Amygdala (tissue), 56 donors: Measurements from ENCODE around the gene NAA10.

Experiments
- DNase-seq, 56 donors: peaks; one replicate each; lab custom pipeline; 2025; lab: John Stamatoyannopoulos, UW

The NAA10 gene

GRCh38 chrX:153931748-153932147 is 3.1 kb downstream of the NAA10 start:
- no peak for DNase-seq

DNA sequence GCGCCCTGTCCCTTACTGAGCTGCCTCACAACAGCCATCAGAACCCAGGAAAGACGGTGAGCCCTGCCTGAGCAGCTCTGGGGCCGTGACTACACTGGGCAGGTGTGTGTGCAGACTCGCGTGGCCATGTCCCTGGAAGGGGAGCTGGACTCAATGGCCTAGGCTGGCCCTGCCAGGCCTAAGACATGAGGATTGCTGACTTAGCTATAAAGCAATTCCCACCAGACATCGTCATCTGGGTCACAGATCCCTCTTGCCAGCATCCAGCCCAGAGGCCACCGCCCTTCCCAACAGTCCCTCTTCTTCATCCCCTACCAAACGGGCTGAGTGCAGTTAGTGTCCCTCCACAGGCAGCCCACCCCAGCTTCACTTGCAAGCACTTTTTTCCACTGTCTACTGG is 3.7 kb downstream of the NAA10 start:
- DNase-seq: no peak

DNA sequence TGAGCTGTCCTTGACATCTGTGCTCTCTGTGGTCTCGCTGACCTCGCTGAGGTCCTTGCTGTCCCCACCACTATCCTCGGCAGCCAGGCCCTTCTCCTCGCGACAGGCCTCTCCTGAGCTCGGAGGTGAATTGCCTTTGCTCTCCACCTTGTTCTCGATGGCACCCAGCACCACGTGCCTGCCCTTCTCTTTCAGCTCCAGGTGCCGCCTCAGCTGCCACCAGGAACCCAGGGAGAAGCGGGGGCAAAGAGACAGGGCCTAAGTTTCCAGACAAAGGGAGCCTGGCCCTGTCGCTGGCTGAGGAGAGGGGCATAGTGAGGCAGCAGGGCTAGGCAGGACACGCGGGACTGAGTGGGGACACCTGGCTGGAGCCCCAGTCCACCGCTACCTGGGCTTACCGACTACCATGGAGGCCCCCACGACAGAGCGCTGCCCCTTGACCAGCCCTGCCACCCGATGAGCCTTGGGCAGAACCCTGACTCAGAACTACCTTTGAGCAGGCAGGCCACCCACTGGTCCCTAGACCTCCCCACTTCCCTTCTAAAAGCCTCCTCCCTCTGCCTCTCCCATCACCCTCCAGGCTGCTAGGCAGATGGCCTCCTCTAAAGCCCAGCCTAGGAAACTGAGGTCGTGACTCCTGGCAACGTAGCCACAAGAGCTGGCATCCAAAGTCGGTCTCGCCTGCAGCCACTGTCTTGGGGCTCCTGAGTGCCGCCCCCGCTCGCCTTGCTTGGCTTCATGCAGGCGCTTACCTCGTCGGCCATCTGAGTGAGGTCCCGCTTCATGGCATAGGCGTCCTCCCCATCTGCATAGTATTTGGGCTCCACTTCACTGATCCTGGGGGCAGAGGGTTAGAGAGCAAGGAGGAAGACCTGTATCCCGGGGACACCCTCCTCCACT is 4.6 kb downstream of the NAA10 start:
- DNase-seq: no peak

GRCh38 chrX:153929576-153929975 is 5.3 kb downstream of the NAA10 start:
- no peak for DNase-seq

GRCh38 chrX:153928846-153929245 is 6.0 kb downstream of the NAA10 start:
- DNase-seq: no peak

- peak; percentile 29 to 97 (median 90) for DNase-seq
These were observed 6.7 kb downstream of the NAA10 start for GRCh38 chrX:153927922-153928760.

- no peak for DNase-seq
These were observed 7.2 kb downstream of the NAA10 start for GRCh38 chrX:153927672-153927921.

DNA sequence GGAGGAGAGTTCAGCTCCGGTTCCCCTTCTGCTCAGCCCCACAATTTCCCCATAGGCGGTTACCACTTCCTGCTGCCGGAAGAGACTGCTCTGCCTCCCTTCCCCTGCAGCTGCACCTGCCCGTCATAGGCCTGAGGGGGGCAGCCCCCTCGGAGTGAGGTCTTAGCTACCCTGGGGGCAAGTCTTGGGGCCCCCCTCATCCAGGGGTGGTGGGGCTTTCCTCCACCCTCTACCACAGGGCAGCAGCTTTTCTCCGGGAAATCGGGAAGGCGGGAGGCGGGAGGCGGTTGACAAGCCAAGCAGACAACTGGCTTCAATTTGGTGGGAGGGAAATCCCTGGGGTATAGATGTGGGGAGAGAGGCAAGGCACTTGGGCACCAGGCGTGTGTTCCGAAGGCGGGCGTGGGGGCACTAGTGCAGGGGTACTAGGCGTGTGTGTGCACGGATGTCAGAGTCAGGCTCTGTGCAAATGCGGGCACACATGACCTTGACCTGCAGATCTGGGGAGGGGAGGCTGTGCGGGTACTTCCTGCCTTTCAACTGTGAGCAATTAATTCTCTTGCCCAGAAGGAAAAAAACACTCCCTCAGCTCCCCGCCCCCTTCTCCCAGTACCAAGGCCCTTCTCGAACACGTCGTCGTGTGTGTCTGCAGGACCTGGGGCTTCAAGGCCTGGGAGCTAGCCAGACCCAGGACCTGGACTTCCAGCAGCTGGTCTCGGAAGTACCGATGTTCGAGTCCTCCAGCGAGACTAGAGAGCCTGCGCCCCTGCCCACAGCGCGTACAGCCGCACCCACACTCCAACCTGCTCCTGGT is 7.8 kb downstream of the NAA10 start:
- peak in 9 of 56 donors; percentile 3 to 42 (median 17) for DNase-seq

DNA sequence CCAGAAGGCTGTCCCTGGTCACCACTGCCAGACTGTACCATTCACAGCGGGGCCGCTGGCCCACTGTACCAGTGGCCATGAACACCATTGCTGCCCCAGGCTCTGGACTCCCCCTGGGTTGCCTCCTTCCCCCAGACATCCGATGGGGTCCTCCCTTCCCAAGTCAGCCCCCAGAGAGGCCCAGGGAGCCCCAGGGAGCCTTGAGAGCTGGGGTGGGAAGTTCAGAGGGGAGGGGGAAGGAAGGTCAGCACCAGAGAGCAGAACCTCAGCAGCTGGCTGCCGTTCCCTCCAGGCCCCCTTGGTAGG is 8.3 kb downstream of the NAA10 start:
- DNase-seq: no peak

- no peak for DNase-seq
These were observed 8.9 kb downstream of the NAA10 start, which contains the start of gene ARHGAP4 for GRCh38 chrX:153925739-153926551. TSS of gene ARHGAP4 (minus strand) at chrX:153926264. CDS start at chrX:153926202, 62 bp downstream.

GRCh38 chrX:153925387-153925738 is 9.5 kb downstream of the NAA10 start:
- no peak for DNase-seq

DNA sequence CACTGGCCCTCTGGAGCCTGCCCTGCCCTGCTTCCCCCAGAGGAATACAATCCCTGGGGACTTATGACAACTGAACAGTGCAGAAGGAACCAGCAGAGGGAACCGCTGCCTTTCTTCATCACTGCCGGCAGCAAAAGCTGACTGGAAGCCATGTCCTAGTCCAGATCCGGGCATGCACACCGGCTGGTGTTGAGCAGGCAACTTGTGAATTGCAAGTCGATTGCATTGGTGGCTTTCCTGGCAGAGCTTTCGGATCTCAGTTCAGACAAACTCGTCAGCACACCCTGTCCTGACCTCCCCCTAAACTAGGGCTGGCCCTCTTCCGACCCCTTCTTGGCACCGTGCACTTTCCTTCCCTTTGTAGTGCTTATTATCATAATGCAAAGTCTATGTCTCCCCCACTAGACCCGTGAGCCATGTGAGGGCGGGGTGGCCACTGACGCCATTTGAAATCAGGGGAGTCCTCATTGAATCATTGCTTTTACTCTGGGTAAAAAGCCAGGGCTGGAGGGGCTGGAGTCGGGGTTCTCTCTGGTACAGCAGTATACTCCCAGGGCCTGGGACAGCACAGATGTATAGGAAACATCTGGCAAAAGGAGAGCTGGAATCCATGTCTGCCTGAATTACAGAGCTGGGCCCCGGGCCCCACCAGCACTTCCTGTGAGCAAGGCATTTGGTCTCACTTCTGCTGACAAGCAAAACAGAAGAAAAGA is 10.5 kb downstream of the NAA10 start:
- DNase-seq: peak in 14 of 56 donors; percentile 4 to 43 (median 23)

GRCh38 chrX:153922932-153923857 is 11.6 kb downstream of the NAA10 start:
- peak in 34 of 56 donors; percentile 6 to 71 (median 33) for DNase-seq

GRCh38 chrX:153921511-153922446 is 13.1 kb downstream of the NAA10 start:
- no peak for DNase-seq

GRCh38 chrX:153921070-153921469 is 13.8 kb downstream of the NAA10 start:
- DNase-seq: no peak

GRCh38 chrX:153920546-153920945 is 14.3 kb downstream of the NAA10 start:
- DNase-seq: no peak

GRCh38 chrX:153919281-153919680 is 15.6 kb downstream of the NAA10 start:
- DNase-seq: no peak
